ENCODE data around the gene JAM3. TPM values are rescaled to one million over a fixed set of nuclear protein-coding genes. Genes with fewer than 3 reads are reported as not detected.

JAM3 gene
- total RNA-seq, 1 donor, result 57.5 TPM

- H3K27ac ChIP-seq (ENCODE audit: low read depth, low read length), result no peak overlapping the region
- no peaks in the 10 kb centered on the region for H4K20me1 ChIP-seq (ENCODE audit: insufficient read depth, low read length)
- H3K4me1 ChIP-seq (ENCODE audit: insufficient read depth, low read length), result no peaks in the 10 kb centered on the region
- H3K79me2 ChIP-seq (ENCODE audit: insufficient read depth, low read length), result no peaks in the 10 kb centered on the region
- no peak overlapping the region for H3K4me2 ChIP-seq (ENCODE audit: insufficient read depth, low read length)
- no peak overlapping the region for H2AFZ ChIP-seq (ENCODE audit: low read length)
- no peak for TF ChIP-seq CTCF (IDR thresholded peaks at IDR 0.05; ENCODE audit: extremely low read depth, low read depth, low read length)
- H3K9me3 ChIP-seq (ENCODE audit: low read depth, low read length), result no peaks in the 10 kb centered on the region
- H3K36me3 ChIP-seq (ENCODE audit: insufficient read depth, low read length), result peaks cover 34% of the 10 kb centered on the region
- H3K27me3 ChIP-seq (ENCODE audit: insufficient read depth, low read length), result no peaks in the 10 kb centered on the region
- DNase-seq (ENCODE audit: insufficient read length, low spot score, missing footprints), result no peak
- no peak overlapping the region for H3K4me3 ChIP-seq (ENCODE audit: insufficient read depth, low read length)
Observed at GRCh38 chr11:134151083-134151747, 82.3 kb downstream of the JAM3 start.

- no peak overlapping the region for H3K27ac ChIP-seq (ENCODE audit: low read depth, low read length)
- H2AFZ ChIP-seq (ENCODE audit: low read length), result no peak overlapping the region
- H3K36me3 ChIP-seq (ENCODE audit: insufficient read depth, low read length), result peaks cover 40% of the 10 kb centered on the region
- no peak overlapping the region for H3K4me2 ChIP-seq (ENCODE audit: insufficient read depth, low read length)
- no peaks in the 10 kb centered on the region for H3K79me2 ChIP-seq (ENCODE audit: insufficient read depth, low read length)
- H4K20me1 ChIP-seq (ENCODE audit: insufficient read depth, low read length), result no peaks in the 10 kb centered on the region
- no peaks in the 10 kb centered on the region for H3K9me3 ChIP-seq (ENCODE audit: low read depth, low read length)
- DNase-seq (ENCODE audit: insufficient read length, low spot score, missing footprints), result no peak
- TF ChIP-seq CTCF (IDR thresholded peaks at IDR 0.05; ENCODE audit: extremely low read depth, low read depth, low read length), result no peak
- no peaks in the 10 kb centered on the region for H3K27me3 ChIP-seq (ENCODE audit: insufficient read depth, low read length)
- no peaks in the 10 kb centered on the region for H3K4me1 ChIP-seq (ENCODE audit: insufficient read depth, low read length)
- no peak overlapping the region for H3K4me3 ChIP-seq (ENCODE audit: insufficient read depth, low read length)
Observed at GRCh38 chr11:134152696-134153095, 83.8 kb downstream of the JAM3 start.

- H4K20me1 ChIP-seq (ENCODE audit: insufficient read depth, low read length), result no peaks in the 10 kb centered on the region
- no peaks in the 10 kb centered on the region for H3K4me1 ChIP-seq (ENCODE audit: insufficient read depth, low read length)
- no peak overlapping the region for H3K27ac ChIP-seq (ENCODE audit: low read depth, low read length)
- H3K9me3 ChIP-seq (ENCODE audit: low read depth, low read length), result no peaks in the 10 kb centered on the region
- H3K27me3 ChIP-seq (ENCODE audit: insufficient read depth, low read length), result no peaks in the 10 kb centered on the region
- H3K79me2 ChIP-seq (ENCODE audit: insufficient read depth, low read length), result no peaks in the 10 kb centered on the region
- no peak for DNase-seq (ENCODE audit: insufficient read length, low spot score, missing footprints)
- no peak overlapping the region for H2AFZ ChIP-seq (ENCODE audit: low read length)
- peaks cover 40% of the 10 kb centered on the region for H3K36me3 ChIP-seq (ENCODE audit: insufficient read depth, low read length)
- H3K4me3 ChIP-seq (ENCODE audit: insufficient read depth, low read length), result no peak overlapping the region
- no peak overlapping the region for H3K4me2 ChIP-seq (ENCODE audit: insufficient read depth, low read length)
- no peak for TF ChIP-seq CTCF (IDR thresholded peaks at IDR 0.05; ENCODE audit: extremely low read depth, low read depth, low read length)
Observed at GRCh38 chr11:134153147-134153905, 84.5 kb downstream of the JAM3 start.

- H3K9me3 ChIP-seq (ENCODE audit: low read depth, low read length), result no peaks in the 10 kb centered on the region
- DNase-seq (ENCODE audit: insufficient read length, low spot score, missing footprints), result no peak
- no peaks in the 10 kb centered on the region for H3K79me2 ChIP-seq (ENCODE audit: insufficient read depth, low read length)
- no peak overlapping the region for H3K4me2 ChIP-seq (ENCODE audit: insufficient read depth, low read length)
- H3K27me3 ChIP-seq (ENCODE audit: insufficient read depth, low read length), result no peaks in the 10 kb centered on the region
- H2AFZ ChIP-seq (ENCODE audit: low read length), result no peak overlapping the region
- TF ChIP-seq CTCF (IDR thresholded peaks at IDR 0.05; ENCODE audit: extremely low read depth, low read depth, low read length), result no peak
- no peaks in the 10 kb centered on the region for H3K4me1 ChIP-seq (ENCODE audit: insufficient read depth, low read length)
- H3K36me3 ChIP-seq (ENCODE audit: insufficient read depth, low read length), result peaks cover 40% of the 10 kb centered on the region
- H4K20me1 ChIP-seq (ENCODE audit: insufficient read depth, low read length), result no peaks in the 10 kb centered on the region
- H3K4me3 ChIP-seq (ENCODE audit: insufficient read depth, low read length), result no peak overlapping the region
- H3K27ac ChIP-seq (ENCODE audit: low read depth, low read length), result no peak overlapping the region
Observed at GRCh38 chr11:134154441-134154840, 85.6 kb downstream of the JAM3 start.

Measured in osteoblast (primary cell).